DND-41 (cell line): ENCODE data around the gene PEAK1.

ENCODE experiments used
- ATAC-seq: fragments of 200-7000 bp; cut with Tn5 transposase; 3 replicates; pipeline ENCODE4 v1.9.1; 2021; ENCODE audit warnings: low read depth; ENCODE audit not compliant: insufficient read depth
- DNase-seq: peaks from one replicate; pipeline ENCODE4 v3.0.0-alpha.2; 2020
- H2AFZ ChIP-seq: 2 replicates; pipeline ENCODE4 v1.6.0; 2012; ENCODE audit warnings: low read depth, low read length
- H3K27ac ChIP-seq: 2 replicates; pipeline ENCODE4 v1.5.1; 2012; ENCODE audit warnings: low read length, inconsistent platforms
- H3K27me3 ChIP-seq: fragments of 200-600 bp; sonication (generic); 2 replicates; pipeline ENCODE4 v1.6.0; 2012; ENCODE audit warnings: low read length, mild to moderate bottlenecking, inconsistent platforms; ENCODE audit not compliant: insufficient read depth, poor library complexity
- H3K36me3 ChIP-seq: 2 replicates; pipeline ENCODE4 v1.5.1; 2012; ENCODE audit warnings: low read length, inconsistent platforms; ENCODE audit not compliant: insufficient read depth
- H3K4me1 ChIP-seq: 2 replicates; pipeline ENCODE4 v1.5.1; 2012; ENCODE audit warnings: mild to moderate bottlenecking, low read length; ENCODE audit not compliant: insufficient read depth
- H3K4me2 ChIP-seq: 2 replicates; pipeline ENCODE4 v1.6.0; 2012; ENCODE audit warnings: mild to moderate bottlenecking, moderate library complexity, low read length, inconsistent platforms; ENCODE audit not compliant: insufficient read depth
- H3K4me3 ChIP-seq, 2 experiments: fragments of 200-600 bp in 1 of 2; shearing (Covaris generic) in 1 of 2; 2 replicates each; pipeline ENCODE4 v1.5.1; 2012 to 2016; ENCODE audit warnings: inconsistent platforms in 2 of 2, low read length in 2 of 2, mild to moderate bottlenecking in 2 of 2, low read depth in 1 of 2, moderate library complexity in 1 of 2
- H3K79me2 ChIP-seq: 2 replicates; pipeline ENCODE4 v1.6.0; 2012; ENCODE audit warnings: low read length, inconsistent platforms; ENCODE audit not compliant: insufficient read depth
- H3K9ac ChIP-seq: 2 replicates; pipeline ENCODE4 v1.6.0; 2012; ENCODE audit warnings: low read depth, mild to moderate bottlenecking, inconsistent platforms, low read length, moderate library complexity
- H3K9me3 ChIP-seq: 2 replicates; pipeline ENCODE4 v1.5.1; 2012; ENCODE audit warnings: low read length, moderate library complexity, mild to moderate bottlenecking, inconsistent platforms; ENCODE audit not compliant: insufficient read depth, severe bottlenecking
- H4K20me1 ChIP-seq: 2 replicates; pipeline ENCODE4 v1.6.0; 2012; ENCODE audit warnings: low read length; ENCODE audit not compliant: insufficient read depth
- CTCF ChIP-seq: IDR thresholded peaks from 2 replicates; pipeline ENCODE4 v1.5.1; 2012; ENCODE audit warnings: borderline replicate concordance, low read length, moderate library complexity, mild to moderate bottlenecking; ENCODE audit not compliant: poor library complexity, severe bottlenecking; ENCODE audit errors: extremely low read depth
- EZH2 ChIP-seq: IDR thresholded peaks from 3 replicates; pipeline ENCODE4 v1.6.1; 2012; ENCODE audit warnings: borderline replicate concordance, low read depth, mild to moderate bottlenecking, moderate library complexity, low read length, inconsistent platforms; ENCODE audit not compliant: severe bottlenecking

The PEAK1 gene

GRCh38 chr15:77181305-77182074 lies 238.4 kb downstream of the PEAK1 start:
- Histone ChIP-seq H3K27me3 (no peaks in the 10 kb centered on the region), H3K4me3 (no peak overlapping the region), H3K4me2 (no peak overlapping the region), H3K79me2 (no peaks in the 10 kb centered on the region), H3K9ac (no peak overlapping the region), H3K27ac (no peak overlapping the region), H3K36me3 (peaks cover 6% of the 10 kb centered on the region; the same call in 1 of the 2 replicates), H3K9me3 (no peaks in the 10 kb centered on the region), H3K4me1 (peaks cover 30% of the 10 kb centered on the region), H2AFZ (no peak overlapping the region), H4K20me1 (no peaks in the 10 kb centered on the region)
- TF ChIP-seq EZH2 (no peak), CTCF (no peak)
- ATAC-seq: no peak
- no peak for DNase-seq

GRCh38 chr15:77180757-77181156 lies 239.1 kb downstream of the PEAK1 start:
- Histone ChIP-seq H3K9ac (no peak overlapping the region), H3K4me2 (no peak overlapping the region)

GRCh38 chr15:77180270-77180669 lies 239.6 kb downstream of the PEAK1 start:
- H3K4me3 ChIP-seq: no peak overlapping the region
- no peak overlapping the region for H2AFZ ChIP-seq
- TF ChIP-seq EZH2 (no peak), CTCF (no peak)
- no peak for DNase-seq
- H3K9me3 ChIP-seq: no peaks in the 10 kb centered on the region
- ATAC-seq: no peak
- H3K79me2 ChIP-seq: no peaks in the 10 kb centered on the region
- no peak overlapping the region for H3K9ac ChIP-seq
- no peaks in the 10 kb centered on the region for H4K20me1 ChIP-seq
- H3K4me1 ChIP-seq: peaks cover 26% of the 10 kb centered on the region
- peak overlapping the region; percentile 9; the same call in 1 of the 2 replicates for H3K4me2 ChIP-seq
- H3K27ac ChIP-seq: peak overlapping the region; percentile 50
- H3K36me3 ChIP-seq: peaks cover 6% of the 10 kb centered on the region; the same call in 1 of the 2 replicates
- no peaks in the 10 kb centered on the region for H3K27me3 ChIP-seq

More at GRCh38 chr15:77180757-77181156, 239.1 kb downstream of the PEAK1 start:
- Histone ChIP-seq H3K27me3 (no peaks in the 10 kb centered on the region), H3K4me1 (peaks cover 26% of the 10 kb centered on the region), H3K79me2 (no peaks in the 10 kb centered on the region), H3K4me3 (no peak overlapping the region), H3K27ac (peak overlapping the region; percentile 50; the same call in 1 of the 2 replicates), H3K36me3 (peaks cover 6% of the 10 kb centered on the region; the same call in 1 of the 2 replicates), H3K9me3 (no peaks in the 10 kb centered on the region), H4K20me1 (no peaks in the 10 kb centered on the region), H2AFZ (no peak overlapping the region)
- no peak for DNase-seq
- TF ChIP-seq CTCF (no peak), EZH2 (no peak)
- ATAC-seq: no peak
